K562 (cell line): ENCODE measurements around the gene ETV3. TPM values are rescaled to one million over a fixed set of nuclear protein-coding genes. Genes with fewer than 3 reads are reported as not detected.

ENCODE experiments used
- FOXM1 ChIP-seq, 2 experiments: fragments of 450-650 bp in 1 of 2; sonication (generic) in 1 of 2; formaldehyde crosslinking in 1 of 2; IDR thresholded peaks; 2 replicates each; pipeline versions ENCODE4 v1.6.1 to v1.9.0; 2017 to 2022; ENCODE audit warnings: low read depth in 2 of 2, mild to moderate bottlenecking in 2 of 2, missing genetic modification reagents in 1 of 2, moderate library complexity in 1 of 2
- KAT8 ChIP-seq: fragments of 450-650 bp; IDR thresholded peaks from 2 replicates; pipeline ENCODE4 v1.6.1; 2016; ENCODE audit warnings: low read depth, mild to moderate bottlenecking
- TBP ChIP-seq: optimal IDR thresholded peaks from 2 replicates; pipeline ENCODE3; 2011; ENCODE audit warnings: low read depth, low read length, improper control_type of control experiment
- ZNF507 ChIP-seq: conservative IDR thresholded peaks from 2 replicates; pipeline ENCODE4 v1.6.1; 2017; ENCODE audit warnings: missing genetic modification characterization, missing compliant biosample characterization
- polyA plus RNA-seq, 8 experiments: library from polyadenylated mRNA; depleted of rRNA in 4 of 8; stranded (reverse) in 5 of 8; unstranded in 3 of 8; fragments of >200 nt; fragmentation: Nextera tagmentation in 2 of 8; fragmentation: Illumina TruSeq in 1 of 8; extraction: Ambion mirVana in 2 of 8; extraction: Trizol in 1 of 8; gene quantifications; 2 replicates each; pipeline versions ENCODE4 v1.2.1 to v1.2.3, GENCODE V29; 2011 to 2014; ENCODE audit warnings: inconsistent platforms in 1 of 8, missing spikeins in 1 of 8
- total RNA-seq, 7 experiments: library from RNA; depleted of rRNA in 6 of 7; stranded (reverse); fragments of >200 nt in 6 of 7; fragmentation: Illumina TruSeq in 2 of 7; extraction: Trizol in 2 of 7; gene quantifications; 2 replicates each; pipeline versions ENCODE4 v1.2.1 to v1.2.3, GENCODE V29; 2011 to 2021; ENCODE audit warnings: low replicate concordance in 1 of 7
- TF ChIP-seq, protein P1 (sequence below), 2 experiments: fragments of 450-650 bp; IDR thresholded peaks; 2 replicates each; pipeline ENCODE4 v1.6.1; 2016; ENCODE audit warnings: mild to moderate bottlenecking in 2 of 2, borderline replicate concordance in 1 of 2, low read depth in 1 of 2, moderate library complexity in 1 of 2
- TF ChIP-seq, protein P2 (sequence below): fragments of 150-350 bp; IDR thresholded peaks from 2 replicates; pipeline ENCODE4 v1.6.1; 2014; ENCODE audit warnings: low read depth, mild to moderate bottlenecking, low read length, borderline replicate concordance

The ETV3 gene
- total and polyA plus RNA-seq, 9 of the 15 experiments (the other 6 are each of a cell fraction or from before 2014, with no cell fraction given): 3.1 to 16.0 (median 9.0) TPM

GRCh38 chr1:157091668-157092273, 46.4 kb downstream of the ETV3 start (continued):
- TF ChIP-seq, protein P1, sequence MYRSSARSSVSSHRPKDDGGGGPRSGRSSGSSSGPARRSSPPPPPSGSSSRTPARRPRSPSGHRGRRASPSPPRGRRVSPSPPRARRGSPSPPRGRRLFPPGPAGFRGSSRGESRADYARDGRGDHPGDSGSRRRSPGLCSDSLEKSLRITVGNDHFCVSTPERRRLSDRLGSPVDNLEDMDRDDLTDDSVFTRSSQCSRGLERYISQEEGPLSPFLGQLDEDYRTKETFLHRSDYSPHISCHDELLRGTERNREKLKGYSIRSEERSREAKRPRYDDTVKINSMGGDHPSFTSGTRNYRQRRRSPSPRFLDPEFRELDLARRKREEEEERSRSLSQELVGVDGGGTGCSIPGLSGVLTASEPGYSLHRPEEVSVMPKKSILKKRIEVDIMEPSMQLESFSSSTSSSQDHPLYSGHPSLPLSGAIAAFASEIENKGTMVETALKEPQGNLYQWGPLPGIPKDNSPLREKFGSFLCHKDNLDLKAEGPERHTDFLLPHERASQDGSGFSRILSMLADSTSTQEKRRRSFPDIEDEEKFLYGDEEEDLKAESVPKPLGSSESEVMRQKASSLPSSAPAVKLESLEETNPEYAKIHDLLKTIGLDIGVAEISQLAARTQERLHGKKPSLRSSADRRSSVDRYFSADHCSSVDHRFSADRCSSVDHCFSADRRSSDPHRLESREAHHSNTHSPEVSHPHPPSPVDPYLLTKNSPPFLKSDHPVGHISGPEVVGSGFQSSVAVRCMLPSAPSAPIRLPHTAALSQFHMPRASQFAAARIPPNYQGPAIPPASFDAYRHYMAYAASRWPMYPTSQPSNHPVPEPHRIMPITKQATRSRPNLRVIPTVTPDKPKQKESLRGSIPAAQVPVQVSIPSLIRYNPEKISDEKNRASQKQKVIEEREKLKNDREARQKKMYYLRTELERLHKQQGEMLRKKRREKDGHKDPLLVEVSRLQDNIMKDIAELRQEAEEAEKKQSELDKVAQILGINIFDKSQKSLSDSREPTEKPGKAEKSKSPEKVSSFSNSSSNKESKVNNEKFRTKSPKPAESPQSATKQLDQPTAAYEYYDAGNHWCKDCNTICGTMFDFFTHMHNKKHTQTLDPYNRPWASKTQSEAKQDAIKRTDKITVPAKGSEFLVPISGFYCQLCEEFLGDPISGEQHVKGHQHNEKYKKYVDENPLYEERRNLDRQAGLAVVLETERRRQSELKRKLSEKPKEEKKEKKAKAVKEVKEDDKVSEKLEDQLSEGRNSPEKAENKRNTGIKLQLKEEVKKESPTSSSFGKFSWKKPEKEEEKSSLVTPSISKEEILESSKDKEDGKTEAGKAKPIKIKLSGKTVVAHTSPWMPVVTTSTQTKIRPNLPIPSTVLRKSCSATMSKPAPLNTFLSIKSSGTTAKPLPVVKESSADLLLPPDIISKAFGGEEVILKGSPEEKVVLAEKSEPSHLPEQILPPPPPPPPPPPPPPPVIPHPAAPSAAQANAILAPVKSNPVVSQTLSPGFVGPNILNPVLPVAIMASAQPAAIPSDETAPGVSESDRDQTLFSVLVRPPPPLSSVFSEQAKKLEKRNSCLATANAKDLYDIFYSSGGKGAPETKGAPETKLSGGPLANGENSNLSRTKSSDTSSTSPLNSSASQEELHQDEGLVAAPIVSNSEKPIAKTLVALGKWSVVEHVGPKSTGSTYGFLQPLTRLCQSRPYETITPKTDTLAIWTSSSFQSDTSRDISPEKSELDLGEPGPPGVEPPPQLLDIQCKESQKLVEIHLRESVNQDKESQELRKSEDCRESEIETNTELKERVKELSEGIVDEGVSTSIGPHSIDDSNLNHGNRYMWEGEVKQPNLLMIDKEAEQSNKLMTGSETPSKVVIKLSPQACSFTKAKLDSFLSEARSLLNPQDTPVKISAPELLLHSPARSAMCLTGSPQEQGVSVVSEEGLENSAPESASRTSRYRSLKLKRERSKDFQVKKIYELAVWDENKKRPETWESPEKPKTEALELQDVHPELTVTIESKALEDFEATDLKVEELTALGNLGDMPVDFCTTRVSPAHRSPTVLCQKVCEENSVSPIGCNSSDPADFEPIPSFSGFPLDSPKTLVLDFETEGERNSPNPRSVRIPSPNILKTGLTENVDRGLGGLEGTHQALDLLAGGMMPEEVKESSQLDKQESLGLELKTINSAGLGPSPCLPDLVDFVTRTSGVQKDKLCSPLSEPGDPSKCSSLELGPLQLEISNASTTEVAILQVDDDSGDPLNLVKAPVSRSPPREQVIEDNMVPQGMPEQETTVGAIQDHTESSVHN (IDR thresholded peaks at IDR 0.05; ENCODE audit: borderline replicate concordance in 1 of 2, low read depth in 1 of 2): no peak
- TF ChIP-seq FOXM1 (IDR thresholded peaks at IDR 0.05; ENCODE audit: low read depth): no peak
- TF ChIP-seq FOXM1 (CRISPR knock-in tag; IDR thresholded peaks at IDR 0.05; ENCODE audit: low read depth): no peak
- no peak for TF ChIP-seq KAT8
- no peak for TF ChIP-seq ZNF507 (tag)
- TF ChIP-seq, protein P2, sequence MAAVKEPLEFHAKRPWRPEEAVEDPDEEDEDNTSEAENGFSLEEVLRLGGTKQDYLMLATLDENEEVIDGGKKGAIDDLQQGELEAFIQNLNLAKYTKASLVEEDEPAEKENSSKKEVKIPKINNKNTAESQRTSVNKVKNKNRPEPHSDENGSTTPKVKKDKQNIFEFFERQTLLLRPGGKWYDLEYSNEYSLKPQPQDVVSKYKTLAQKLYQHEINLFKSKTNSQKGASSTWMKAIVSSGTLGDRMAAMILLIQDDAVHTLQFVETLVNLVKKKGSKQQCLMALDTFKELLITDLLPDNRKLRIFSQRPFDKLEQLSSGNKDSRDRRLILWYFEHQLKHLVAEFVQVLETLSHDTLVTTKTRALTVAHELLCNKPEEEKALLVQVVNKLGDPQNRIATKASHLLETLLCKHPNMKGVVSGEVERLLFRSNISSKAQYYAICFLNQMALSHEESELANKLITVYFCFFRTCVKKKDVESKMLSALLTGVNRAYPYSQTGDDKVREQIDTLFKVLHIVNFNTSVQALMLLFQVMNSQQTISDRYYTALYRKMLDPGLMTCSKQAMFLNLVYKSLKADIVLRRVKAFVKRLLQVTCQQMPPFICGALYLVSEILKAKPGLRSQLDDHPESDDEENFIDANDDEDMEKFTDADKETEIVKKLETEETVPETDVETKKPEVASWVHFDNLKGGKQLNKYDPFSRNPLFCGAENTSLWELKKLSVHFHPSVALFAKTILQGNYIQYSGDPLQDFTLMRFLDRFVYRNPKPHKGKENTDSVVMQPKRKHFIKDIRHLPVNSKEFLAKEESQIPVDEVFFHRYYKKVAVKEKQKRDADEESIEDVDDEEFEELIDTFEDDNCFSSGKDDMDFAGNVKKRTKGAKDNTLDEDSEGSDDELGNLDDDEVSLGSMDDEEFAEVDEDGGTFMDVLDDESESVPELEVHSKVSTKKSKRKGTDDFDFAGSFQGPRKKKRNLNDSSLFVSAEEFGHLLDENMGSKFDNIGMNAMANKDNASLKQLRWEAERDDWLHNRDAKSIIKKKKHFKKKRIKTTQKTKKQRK: no peak
- no peak for TF ChIP-seq TBP
